ENCODE measurements around the gene DEPP1.

Gene DEPP1

GRCh38 chr10:44993226-44993921 lies 14.8 kb upstream of the DEPP1 start:
- DNase-seq, result no peak

- DNase-seq, result no peak
These were observed 14.2 kb upstream of the DEPP1 start for GRCh38 chr10:44992732-44993225.

GRCh38 chr10:44992070-44992731 lies 13.6 kb upstream of the DEPP1 start:
- DNase-seq, result no peak

- no peak for DNase-seq
These were observed 13.0 kb upstream of the DEPP1 start for GRCh38 chr10:44991571-44991970.

- no peak for DNase-seq
These were observed 12.4 kb upstream of the DEPP1 start for GRCh38 chr10:44990965-44991364.

- no peak for DNase-seq
These were observed 11.7 kb upstream of the DEPP1 start for GRCh38 chr10:44990302-44990655.

- no peak for DNase-seq
These were observed 11.1 kb upstream of the DEPP1 start for GRCh38 chr10:44989597-44990301.

GRCh38 chr10:44988957-44989585 lies 10.5 kb upstream of the DEPP1 start:
- no peak for DNase-seq

- no peak for DNase-seq
These were observed 8.1 kb upstream of the DEPP1 start for GRCh38 chr10:44986670-44987069.

GRCh38 chr10:44986179-44986578 lies 7.6 kb upstream of the DEPP1 start:
- no peak for DNase-seq

- DNase-seq, result no peak
These were observed 6.6 kb upstream of the DEPP1 start for GRCh38 chr10:44985175-44985681.

- DNase-seq, result no peak
These were observed 6.1 kb upstream of the DEPP1 start for GRCh38 chr10:44984671-44985101.

- no peak for DNase-seq
These were observed 5.3 kb upstream of the DEPP1 start for GRCh38 chr10:44983895-44984278.

- DNase-seq, result no peak
These were observed 4.7 kb upstream of the DEPP1 start for GRCh38 chr10:44983066-44983894.

GRCh38 chr10:44982496-44982895 lies 3.9 kb upstream of the DEPP1 start:
- DNase-seq, result no peak

- DNase-seq, result no peak
These were observed 3.5 kb upstream of the DEPP1 start for GRCh38 chr10:44982114-44982460.

GRCh38 chr10:44981172-44982113 lies 2.8 kb upstream of the DEPP1 start:
- peak in 3 of 14 donors; percentile 12 to 57 (median 35) for DNase-seq

GRCh38 chr10:44980309-44981171 lies 1.9 kb upstream of the DEPP1 start:
- DNase-seq, result no peak

- DNase-seq, result no peak
These were observed 927 bp upstream of the DEPP1 start for GRCh38 chr10:44979281-44980191.
